ENCODE results near the gene PIGS.

GRCh38 chr17:28520687-28521086 is 50.6 kb downstream of the PIGS start:
- TF ChIP-seq ATF2 (CRISPR knock-in tag; IDR thresholded peaks at IDR 0.05) (no peak), ATF3 (CRISPR knock-in tag; IDR thresholded peaks at IDR 0.05) (no peak), RFXAP (CRISPR knock-in tag; IDR thresholded peaks at IDR 0.05; ENCODE audit: borderline replicate concordance) (no peak), ZBTB1 (CRISPR knock-in tag; IDR thresholded peaks at IDR 0.05; ENCODE audit: borderline replicate concordance) (no peak), ZNF530 (CRISPR knock-in tag; IDR thresholded peaks at IDR 0.05; ENCODE audit: low read depth) (no peak), GABPA (IDR thresholded peaks at IDR 0.05; ENCODE audit: low read depth, low read length) (no peak), GABPA (CRISPR knock-in tag; IDR thresholded peaks at IDR 0.05; ENCODE audit: low read depth) (no peak), ZBTB49 (CRISPR knock-in tag; IDR thresholded peaks at IDR 0.05; ENCODE audit: borderline replicate concordance) (no peak), ZNF883 (CRISPR knock-in tag; IDR thresholded peaks at IDR 0.05; ENCODE audit: not compliant biosample characterization) (no peak), HHEX (CRISPR knock-in tag; IDR thresholded peaks at IDR 0.05) (no peak), POLR2A (IDR thresholded peaks at IDR 0.05; ENCODE audit: insufficient read depth in 1 of 2, low read depth in 2 of 2, low read length in 2 of 2) (no peak), TOE1 (CRISPR knock-in tag; IDR thresholded peaks at IDR 0.05) (no peak), POLR2AphosphoS5 (IDR thresholded peaks at IDR 0.05; ENCODE audit: low read depth, low read length) (no peak), JUN (CRISPR knock-in tag; IDR thresholded peaks at IDR 0.05) (no peak)
